GM04503 (cell line): ENCODE results near the gene H1-8.

Experiments used
- DNase-seq: peaks from one replicate; pipeline ENCODE4 v3.0.0-alpha.2; 2012; ENCODE audit warnings: low read depth

The H1-8 gene

DNA sequence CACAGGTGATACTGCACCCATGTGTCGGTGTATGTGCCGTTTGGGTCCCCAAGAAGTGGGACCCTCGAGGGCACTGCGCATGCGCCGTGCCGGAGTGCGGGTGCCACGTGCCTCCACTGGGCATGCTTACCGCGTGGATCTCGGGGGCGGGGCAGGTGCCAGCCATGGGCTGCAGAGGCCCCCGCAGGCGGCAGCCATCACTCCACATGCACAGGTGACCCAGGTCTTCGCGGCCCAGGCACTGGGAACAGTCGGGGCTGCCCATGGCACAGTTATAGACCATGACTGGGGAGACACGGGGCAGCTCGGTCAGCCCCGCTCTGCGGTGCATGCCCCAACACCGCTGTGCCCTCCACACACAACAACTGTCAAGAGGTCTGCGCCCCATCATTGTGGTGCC lies 31.2 kb downstream of the H1-8 start:
- no peak for DNase-seq

DNA sequence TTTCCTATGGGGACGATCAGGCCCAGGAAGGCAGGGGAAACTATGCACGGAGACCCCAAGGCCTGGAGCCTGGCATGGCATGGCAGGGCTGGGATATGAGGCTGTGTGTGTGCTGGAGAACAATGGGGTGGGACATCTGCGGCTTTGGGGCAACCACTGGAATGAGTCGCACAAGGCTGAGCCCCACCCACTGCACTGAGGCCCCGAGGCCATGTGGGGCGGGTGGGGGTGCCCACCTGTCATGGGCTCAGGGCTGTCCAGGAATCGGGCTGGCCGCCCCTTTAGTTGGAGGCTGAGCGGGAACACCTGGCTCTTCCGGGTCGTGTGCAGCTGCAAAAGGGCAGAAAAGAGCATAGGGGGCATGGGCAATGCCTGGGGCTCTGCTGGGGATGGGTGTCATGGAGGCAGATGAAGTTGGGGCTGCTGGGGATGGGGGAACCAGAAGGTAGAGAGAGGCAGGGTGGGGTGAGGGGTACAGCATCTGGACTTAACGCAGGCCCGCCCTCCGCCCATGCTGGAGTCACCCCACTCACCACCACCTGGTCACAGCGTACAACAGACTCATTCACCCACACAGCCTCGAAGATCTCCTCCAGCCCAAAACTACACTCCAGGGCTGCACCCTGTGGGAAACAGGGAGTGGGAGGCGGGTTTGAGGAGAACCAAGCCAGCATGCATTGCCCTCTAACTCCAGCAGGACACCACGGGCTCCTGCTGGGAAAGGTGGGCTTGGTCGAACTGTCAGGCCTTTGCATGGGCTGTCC lies 32.4 kb downstream of the H1-8 start:
- DNase-seq = no peak

DNA sequence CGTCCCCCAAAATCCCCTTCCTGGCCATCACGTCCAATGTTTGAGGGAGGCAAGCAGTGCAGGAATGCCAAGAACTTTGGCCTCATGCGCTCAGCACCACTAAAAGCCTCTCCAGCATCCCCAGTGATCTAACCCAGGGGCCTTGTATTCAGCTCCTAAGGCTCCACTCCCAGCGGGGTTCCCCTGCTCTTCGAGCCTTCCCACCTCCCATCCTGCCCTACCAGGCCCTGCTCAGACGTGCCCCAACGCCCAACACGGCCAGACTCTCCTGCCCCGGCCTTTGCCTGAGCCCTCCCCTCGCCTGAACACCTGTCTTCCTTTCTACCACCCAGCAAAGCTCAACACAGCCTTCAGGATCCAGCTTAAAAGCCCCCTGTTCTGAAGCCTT lies 33.0 kb downstream of the H1-8 start:
- no peak for DNase-seq

DNA sequence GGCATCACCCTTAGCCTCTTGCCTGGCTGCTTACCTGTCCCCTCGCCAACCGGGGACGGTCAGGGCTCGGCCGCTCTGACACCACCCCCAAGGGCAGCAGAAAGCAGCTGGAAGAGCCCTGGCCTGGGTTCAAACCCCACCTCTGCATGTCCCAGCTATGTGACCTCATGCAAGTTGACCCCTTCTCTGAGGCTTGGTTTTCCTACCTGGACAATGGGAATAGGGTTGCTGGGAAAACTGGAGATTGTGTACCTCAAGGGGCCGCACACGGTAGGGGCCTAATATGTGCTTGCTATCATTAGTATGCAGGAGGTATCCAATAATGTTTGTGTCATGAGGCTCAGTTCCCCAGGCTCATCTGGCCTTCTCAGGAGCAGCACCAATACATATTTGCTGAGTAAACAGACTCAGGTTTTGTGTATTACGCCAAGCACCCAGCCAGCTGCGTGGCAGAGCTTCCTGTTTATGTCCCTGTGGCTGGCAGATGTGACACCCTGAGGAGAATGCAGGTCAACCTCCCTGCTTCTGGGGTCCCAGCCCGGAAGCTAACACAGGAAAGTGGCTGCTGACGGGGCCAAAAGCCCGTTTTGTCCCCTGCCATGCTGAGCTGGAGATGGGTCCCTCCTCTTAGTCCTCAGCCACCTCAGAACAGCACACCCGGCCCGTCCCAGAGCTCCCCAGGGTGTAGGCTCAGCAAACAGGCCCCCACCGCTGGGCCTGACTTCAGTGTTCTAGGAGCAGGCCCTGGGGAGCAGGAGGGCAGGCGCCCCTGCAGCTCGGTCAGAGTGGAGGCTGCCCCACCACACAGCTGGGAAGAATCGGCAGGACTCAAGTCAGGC lies 33.8 kb downstream of the H1-8 start:
- no peak for DNase-seq

DNA sequence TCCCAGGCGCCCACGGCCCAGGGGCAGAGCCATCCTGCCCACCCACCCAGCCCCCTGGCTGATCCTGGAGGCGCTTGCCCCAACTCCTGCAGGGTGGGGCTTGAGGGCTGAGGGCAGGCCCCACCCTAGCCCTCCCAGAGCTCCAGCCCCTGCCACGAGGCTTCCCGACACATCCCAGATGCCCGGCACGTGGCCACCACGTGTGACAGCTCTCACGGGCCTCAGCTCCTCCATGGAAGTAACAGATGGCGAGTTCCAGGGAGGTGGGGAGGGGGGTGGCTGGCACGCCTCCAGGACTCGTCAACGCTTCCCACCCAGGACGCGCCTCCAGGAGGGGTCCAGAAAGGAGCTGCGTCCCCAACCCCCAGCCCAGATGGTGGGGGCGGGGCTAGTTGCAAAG lies 34.4 kb downstream of the H1-8 start:
- no peak for DNase-seq

DNA sequence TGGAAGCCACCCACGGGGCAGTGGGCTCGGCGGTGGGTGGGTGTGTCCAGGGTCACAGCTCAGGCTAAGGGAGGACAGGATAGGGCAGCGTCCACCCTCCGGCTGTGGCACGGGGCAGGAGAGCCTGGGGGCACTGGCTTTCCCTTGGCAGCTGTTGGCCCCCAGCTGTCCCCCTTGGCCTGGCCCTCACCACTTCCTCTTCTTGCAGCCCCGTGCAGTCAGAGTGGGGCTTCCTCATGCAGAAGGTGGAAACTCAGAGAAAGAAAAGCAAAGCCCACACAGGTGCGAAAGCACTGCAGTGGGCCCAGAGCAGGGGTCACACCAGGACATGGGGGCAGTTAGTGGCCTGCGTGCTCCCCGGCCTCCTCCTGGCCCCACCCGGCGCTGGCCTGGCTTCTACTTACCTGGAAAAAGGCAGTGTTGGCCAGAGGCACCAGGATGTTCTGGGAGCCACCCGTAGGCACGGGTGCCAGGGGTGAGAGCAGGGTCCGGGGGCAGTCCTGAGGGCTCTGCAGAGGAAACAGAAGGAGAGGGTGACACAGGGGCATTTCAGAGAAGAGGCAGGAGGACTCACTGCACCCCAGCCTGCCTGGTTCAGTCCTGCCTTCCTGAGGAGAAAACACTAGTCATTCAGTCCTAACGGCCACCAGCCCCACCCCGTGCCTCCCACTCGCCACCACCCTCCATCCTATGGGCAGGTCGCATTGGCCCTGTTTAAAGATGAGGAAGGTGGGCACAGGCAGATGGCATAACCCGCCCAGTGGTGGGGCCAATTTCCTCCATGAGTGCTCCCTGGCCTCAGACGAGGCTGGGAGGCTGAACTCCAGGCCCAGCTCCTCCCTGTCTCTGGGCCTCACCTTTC lies 35.2 kb downstream of the H1-8 start:
- DNase-seq = no peak

DNA sequence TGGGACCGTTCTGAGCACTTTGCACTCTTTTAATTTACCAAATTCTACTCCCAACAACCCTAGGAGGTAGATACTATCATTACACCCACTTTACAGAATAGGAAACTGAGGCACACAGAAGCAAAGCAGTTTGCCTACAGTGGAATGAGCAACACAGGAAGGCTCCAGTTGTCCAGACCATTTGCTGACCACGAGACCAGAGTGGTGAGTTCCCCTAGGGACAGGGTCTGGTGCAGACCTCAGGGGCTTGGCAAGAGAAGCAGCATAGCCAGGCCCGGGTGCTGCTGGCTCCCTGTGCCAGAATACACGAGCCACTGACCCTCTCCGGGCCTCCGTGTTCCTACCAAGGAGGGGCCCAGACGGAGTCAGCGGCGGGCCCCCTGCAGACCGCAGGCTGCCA lies 37.0 kb downstream of the H1-8 start:
- no peak for DNase-seq

DNA sequence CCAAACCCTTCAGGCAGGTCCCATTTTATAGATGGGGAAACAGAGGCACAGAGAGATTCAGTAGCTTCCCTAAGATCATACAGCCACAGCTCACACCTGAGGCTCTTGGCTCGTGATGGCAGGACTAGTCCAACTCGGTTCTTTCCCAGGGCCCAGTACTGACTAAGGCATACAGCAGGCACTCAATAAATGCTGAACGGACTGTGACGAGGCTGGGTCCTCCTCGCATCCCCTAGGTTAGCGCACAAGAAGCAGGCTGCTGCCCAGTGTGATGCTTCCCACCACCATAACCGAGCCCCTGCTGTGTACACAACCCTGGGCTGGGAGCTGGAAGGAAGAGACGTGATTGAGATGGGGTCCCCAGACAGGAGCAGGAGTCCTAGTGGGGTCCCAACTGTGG lies 38.6 kb downstream of the H1-8 start:
- DNase-seq = no peak

DNA sequence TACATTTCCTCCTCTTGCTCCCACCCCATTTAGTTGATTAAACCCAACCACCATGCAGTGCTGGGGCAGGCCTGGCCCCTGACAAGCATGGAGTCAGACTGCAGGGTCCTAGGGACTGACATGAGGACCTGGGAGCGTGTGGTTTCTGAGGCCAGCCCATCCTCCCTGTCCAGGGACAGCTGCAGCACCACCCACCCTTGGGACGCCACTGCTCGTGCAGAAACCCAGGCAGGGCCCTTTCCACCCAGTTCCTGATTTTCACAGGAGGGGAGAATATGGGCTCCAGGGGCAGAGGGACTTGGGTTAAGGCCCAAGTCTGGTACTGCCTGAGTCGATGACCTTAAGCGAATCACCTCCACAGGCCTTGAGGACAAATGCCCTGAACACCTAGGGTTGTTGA lies 39.8 kb downstream of the H1-8 start:
- no peak for DNase-seq

DNA sequence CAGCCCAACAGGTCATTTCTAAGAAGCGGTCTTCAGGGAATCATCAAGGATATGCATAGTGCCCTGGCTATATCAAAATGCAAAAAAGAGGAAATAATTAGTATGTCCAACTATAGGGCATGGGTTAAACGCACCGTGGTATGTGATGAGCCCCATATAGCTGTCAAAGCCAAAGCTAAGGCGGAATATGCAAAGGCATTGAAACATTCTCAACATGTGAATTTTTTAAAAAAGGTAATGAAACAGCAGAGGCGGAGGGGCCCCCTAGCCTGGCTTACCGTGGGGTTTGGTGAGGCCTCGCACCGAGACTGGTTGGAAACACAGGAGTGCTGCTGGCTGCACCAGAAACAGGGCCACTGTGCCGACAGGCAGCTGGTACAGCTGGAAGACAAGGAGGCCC lies 40.3 kb downstream of the H1-8 start:
- no peak for DNase-seq

DNA sequence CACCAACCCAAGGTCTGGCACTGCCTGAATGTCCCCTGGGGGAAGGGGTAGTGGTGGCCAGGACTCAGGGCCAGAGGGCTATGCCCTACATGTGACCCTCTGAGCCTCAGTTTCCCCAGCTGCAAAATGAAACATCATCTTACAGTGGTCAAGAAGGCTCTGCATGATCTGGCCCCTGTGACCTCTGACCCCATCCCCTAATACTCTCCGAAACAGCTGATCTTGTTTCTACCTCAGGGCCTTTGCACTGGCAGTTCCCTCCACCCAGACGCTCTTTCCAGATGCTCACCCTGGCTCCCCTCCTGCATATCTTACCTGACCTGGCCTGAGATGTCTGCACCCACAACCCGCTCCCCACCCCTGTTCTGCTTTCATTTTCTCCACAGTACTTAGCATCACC lies 41.7 kb downstream of the H1-8 start:
- DNase-seq = no peak

DNA sequence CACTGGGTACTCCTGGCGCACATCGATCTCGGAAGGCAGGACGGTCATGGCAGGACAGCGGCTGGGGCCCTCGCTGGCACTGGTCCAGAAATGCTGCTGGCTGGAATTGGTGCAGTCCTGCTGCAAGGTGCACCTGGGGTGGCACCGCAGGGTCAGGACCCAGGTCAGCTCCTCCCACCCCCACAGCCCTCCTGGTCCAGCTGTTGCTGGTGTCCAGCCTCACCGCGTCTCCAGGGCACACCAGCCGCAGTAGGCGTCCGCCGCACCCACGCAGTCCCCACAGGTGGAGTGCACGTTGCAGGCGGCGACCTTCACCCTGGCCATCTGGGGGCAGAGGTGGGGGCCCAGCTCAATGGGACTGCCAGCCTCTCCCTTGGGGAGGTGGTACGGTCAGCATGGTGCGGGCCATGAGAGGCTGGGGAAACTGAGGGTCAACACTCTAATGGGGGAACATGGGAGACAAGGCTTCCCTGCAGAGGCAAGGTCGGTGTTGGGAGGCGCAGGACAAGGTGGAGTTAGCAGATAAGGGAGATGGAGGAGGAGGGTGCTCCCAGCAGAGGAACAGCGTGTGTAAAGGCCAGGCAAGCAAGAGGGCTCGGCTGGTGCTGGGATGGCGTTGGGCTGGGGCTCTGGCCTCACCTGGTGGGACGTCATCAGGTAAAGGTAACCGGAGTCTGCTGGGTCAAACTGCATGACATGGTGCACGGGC lies 43.1 kb downstream of the H1-8 start:
- no peak for DNase-seq

DNA sequence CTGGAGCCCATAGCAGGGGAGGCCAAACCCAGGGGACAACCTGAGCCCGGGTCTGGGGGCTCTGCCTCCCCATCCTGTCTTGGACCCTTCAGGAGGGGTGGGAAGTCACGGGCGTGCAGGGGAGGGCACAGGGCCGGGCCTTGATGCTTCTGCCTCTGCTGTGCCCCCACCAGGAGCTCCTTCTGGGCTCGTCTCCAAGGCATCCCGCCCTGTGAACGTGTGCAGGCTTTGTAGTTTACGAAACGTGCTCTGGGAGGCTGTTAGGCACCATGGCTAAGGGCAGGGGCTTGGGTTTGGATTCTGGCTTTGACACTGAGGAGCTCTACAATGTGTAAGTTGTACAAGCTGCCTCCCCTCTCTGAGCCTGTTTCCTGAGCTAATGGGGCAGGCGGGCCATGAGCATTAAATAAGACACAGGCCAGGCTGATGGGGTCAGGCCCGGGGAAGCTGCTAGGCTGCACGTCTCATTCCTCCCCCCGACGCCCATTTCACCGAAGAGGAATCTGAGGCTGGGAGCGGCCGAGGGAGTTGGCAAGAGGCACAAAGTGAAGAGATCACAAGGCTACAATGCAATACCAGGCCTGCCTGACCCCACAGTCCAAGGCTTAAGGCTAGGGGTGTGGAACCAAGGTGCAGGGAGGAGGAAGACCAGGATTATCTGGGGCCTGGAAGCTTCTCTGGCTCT lies 43.9 kb downstream of the H1-8 start:
- no peak for DNase-seq

DNA sequence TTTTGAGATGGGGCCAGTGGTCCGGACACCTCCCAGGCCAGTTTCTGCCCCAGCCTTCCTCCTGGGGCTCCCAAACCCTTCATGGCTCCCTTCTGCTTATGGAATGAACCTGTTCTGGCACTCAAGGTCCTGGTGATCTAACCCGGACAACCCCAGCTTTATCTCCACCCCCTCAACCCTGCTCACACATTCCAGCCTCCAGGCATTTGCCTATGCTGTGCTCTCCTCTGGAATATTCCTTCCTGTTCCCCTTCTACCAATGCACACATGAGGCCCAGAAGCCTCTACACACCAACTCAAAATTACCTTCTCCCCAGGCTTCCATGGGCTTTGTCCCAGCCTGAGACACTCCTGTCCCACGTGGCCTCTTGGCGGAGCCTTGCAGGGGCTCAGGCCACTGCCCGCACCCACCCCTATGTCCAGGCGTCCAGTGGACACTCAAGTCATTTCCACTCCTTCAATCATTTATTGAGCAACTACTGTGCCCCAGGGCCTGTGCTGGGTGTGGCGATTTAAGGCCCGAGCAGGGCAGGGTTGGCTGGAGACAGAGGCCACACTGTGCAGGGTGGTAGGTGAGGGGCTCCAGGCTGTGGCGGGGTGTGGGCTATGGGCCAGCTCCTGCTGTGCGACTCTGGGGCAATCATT lies 44.7 kb downstream of the H1-8 start:
- DNase-seq = no peak

DNA sequence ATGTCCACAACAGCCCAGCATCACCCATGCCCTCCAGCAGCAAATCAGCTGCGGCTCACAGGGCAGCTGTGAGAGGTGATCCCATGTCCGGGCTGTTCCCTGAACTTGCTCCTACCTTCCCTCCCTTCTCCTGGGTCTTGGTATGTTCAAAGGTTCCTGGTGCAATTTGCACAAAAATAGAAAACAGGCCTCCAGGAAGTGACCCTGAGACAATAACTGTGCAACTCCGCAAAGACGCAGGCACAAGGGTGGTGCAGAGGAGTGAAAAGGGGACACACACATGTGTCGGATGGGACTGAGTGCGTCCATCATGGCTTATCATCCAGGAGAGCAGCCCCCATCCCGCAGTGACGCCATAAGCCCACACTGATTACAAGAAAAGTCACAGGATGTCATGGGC lies 47.2 kb downstream of the H1-8 start:
- DNase-seq = no peak

DNA sequence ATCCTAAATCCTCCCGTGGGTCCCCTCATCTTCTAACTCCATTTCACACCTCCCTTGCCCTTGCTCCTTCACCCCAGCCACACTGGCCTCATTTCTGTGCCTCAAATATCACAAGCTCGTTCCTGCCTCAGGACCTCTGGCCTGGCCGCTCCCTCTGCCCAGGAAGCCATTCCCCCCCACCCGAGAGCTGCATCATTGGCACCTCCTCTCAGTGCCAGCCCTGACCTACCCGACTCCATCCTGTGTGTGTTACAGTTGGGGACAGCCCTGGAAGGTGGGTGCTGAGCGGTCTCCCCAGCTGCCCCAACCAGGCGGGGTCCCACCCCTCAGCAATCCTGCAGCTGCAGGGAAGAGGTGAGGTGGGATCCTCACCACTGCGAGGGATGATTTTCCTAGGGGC lies 49.0 kb downstream of the H1-8 start:
- DNase-seq = no peak

DNA sequence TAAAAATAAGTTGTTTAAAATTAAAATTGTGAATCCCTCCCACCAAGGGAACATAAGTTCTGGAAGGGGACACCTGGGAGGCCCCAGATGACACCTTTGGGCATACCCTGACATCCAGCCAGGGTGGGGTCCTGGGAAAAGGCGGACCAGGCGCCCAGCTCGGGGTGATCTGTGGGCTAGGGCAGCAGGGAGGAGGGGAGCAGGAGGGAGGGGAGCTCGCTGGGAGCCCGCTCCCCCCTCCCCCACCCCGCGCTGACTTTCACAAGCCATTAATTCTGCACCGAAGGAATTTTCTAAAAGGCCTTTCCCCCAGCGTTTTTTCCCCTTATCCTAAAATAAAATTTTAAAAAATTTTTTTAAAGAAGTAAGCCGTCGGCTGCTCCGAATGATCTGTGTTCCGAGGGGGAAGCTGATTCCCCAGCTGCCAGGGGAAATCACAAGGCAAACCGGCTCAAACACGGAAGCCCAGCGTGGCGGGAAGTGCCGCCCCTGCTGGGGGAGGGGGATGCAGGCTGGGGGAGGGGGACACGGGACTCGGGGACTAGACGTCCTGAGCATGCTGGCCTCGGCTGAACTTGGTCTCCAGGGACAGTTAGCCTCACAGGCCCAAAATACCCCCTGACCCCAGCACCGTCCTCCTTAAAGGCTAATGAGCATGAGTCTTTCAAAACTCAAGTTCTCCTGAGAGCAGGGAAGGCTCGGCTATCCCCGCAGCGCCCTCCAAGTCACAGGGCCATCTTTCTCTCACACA lies 49.6 kb downstream of the H1-8 start:
- DNase-seq = no peak

DNA sequence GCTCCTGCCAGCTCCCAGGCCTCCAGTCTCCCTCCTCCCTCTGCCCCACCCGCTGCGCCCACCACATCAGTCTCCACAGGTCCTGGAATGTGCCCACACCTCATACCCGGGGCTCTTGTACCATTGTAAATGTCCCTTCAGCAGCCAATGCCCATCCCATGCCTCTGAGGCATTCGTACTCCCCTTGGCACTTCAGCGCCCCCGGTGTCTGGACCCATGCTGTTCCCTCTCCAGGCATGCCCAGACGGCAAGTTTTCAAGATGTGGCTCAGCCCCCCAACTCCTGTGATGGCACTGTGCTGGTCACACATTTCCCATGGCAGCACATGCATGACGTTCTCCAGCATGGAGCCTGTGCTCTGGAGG lies 50.2 kb downstream of the H1-8 start:
- no peak for DNase-seq

DNA sequence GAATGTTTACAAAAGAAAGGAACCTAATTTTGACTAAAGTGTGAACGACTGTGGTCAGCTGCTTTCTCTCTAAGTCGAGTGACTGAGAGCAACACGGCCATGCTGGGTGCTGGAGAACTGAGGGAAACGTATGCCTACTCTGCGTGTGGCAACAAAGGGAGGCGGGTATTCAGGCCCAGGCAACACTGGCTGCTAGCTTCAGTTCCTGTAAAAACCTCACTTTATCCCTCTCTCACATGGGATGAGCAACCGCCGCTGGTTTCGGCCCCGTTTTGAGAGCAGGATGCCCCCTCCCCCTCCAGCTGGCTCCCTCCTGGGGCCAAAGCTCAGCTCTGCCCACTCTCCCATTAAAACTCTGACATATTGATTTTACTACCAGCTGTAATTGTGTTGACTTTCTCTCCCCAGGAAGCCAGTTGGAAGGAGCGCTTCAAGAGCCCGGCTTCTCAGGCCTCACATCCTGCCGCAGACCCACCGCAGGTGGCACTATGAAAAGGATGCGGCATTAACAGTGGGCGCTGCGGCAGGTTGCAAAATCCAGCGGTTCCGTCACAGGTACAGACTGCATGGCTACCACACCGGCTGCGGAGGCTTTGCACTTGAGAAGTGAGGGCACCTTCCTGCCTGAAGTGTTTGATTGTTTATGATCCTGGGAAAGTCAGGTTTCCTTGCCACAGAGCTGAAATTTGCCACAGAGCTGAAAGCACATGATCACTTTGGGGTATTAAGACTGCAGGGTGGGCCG lies 50.8 kb downstream of the H1-8 start:
- no peak for DNase-seq

DNA sequence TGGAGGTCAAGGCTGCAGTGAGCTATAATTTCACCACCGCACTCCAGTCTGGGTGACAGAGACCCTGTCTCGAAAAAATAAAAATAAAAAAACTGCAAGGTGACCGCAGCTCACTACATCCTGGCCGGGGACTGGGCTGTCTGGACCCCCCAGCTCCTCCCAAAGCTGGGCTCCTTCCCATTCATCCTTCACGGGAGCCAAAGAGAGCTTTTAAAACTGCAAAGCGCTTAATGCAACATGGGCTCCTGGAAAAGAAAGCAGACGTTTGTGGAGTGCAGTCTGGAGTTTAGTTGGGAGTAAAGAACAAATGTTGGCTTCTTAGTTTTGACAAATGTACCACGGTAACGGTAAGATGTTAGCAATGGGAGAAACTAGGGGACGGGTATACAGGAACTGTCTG lies 51.4 kb downstream of the H1-8 start:
- no peak for DNase-seq
